Activated CD4-positive, alpha-beta T cell treated with anti-CD3 and anti-CD28 coated beads, Interleukin-2, Interleukin-6, amounts not matched to agents 100 ng/mL and 50 ng/mL, durations not matched to agents 16 hours and 8 hours (primary cell): ENCODE measurements around the gene SRC.

Source experiments
- DNase-seq: peaks from one replicate; pipeline ENCODE4 v3.0.0-alpha.2; 2020

The SRC gene

GRCh38 chr20:37436527-37437186 lies 90.7 kb downstream of the SRC start:
- DNase-seq, result no peak

GRCh38 chr20:37437676-37438075 lies 91.7 kb downstream of the SRC start:
- DNase-seq, result no peak

GRCh38 chr20:37438464-37439222 lies 92.7 kb downstream of the SRC start:
- no peak for DNase-seq

- DNase-seq, result no peak
Measured at GRCh38 chr20:37439223-37439933, 93.4 kb downstream of the SRC start.

- DNase-seq, result no peak
Measured at GRCh38 chr20:37441023-37441422, 95.1 kb downstream of the SRC start.

GRCh38 chr20:37442547-37442946 lies 96.6 kb downstream of the SRC start:
- no peak for DNase-seq

GRCh38 chr20:37442986-37443385 lies 97.0 kb downstream of the SRC start:
- DNase-seq, result no peak

- no peak for DNase-seq
Measured at GRCh38 chr20:37443596-37443995, 97.7 kb downstream of the SRC start.

GRCh38 chr20:37445041-37445440 lies 99.1 kb downstream of the SRC start:
- no peak for DNase-seq

GRCh38 chr20:37446286-37447032 lies 100.5 kb downstream of the SRC start:
- DNase-seq, result no peak

GRCh38 chr20:37447688-37448087 lies 101.7 kb downstream of the SRC start:
- DNase-seq, result no peak

- DNase-seq, result no peak
Measured at GRCh38 chr20:37449276-37449675, 103.3 kb downstream of the SRC start.

GRCh38 chr20:37450344-37450743 lies 104.4 kb downstream of the SRC start:
- DNase-seq, result no peak

- no peak for DNase-seq
Measured at GRCh38 chr20:37451616-37452015, 105.7 kb downstream of the SRC start.

GRCh38 chr20:37452236-37452635 lies 106.3 kb downstream of the SRC start:
- no peak for DNase-seq

GRCh38 chr20:37453288-37453687 lies 107.3 kb downstream of the SRC start:
- no peak for DNase-seq

- DNase-seq, result no peak
Measured at GRCh38 chr20:37453836-37454235, 107.9 kb downstream of the SRC start.

GRCh38 chr20:37454636-37455385 lies 108.9 kb downstream of the SRC start:
- no peak for DNase-seq
